Naive B cell (primary cell): ENCODE results near the gene DAZL. TPM values are rescaled to one million over a fixed set of nuclear protein-coding genes. Genes with fewer than 3 reads are reported as not detected.

Experiments used
- ATAC-seq, 2 donors: fragments of 150-1000 bp; cut with Tn5 transposase; 2 replicates each; pipeline ENCODE4 v1.10.0; 2021; ENCODE audit warnings: low read depth in 2 of 2, mild to moderate bottlenecking in 2 of 2, moderate library complexity in 2 of 2
- DNase-seq: peaks from one replicate; pipeline ENCODE4 v3.0.0; 2022
- H3K27ac Mint-ChIP-seq, 6 donors: one replicate each; pipeline ENCODE4 v1.8.0; 2020 to 2022; ENCODE audit warnings: mild to moderate bottlenecking in 6 of 6, mixed read lengths in 6 of 6, moderate library complexity in 5 of 6, inconsistent platforms in 2 of 6
- H3K27me3 Mint-ChIP-seq, 3 donors: one replicate each; pipeline ENCODE4 v1.8.0; 2021 to 2022; ENCODE audit warnings: mixed read lengths in 3 of 3, mild to moderate bottlenecking in 1 of 3
- H3K36me3 Mint-ChIP-seq, 2 donors: one replicate each; pipeline ENCODE4 v1.8.0; 2020 to 2022; ENCODE audit warnings: mixed read lengths in 2 of 2, inconsistent platforms in 1 of 2, mild to moderate bottlenecking in 1 of 2
- H3K4me1 Mint-ChIP-seq, 3 donors: one replicate each; pipeline ENCODE4 v1.8.0; 2020 to 2022; ENCODE audit warnings: mixed read lengths in 3 of 3, inconsistent platforms in 1 of 3, mild to moderate bottlenecking in 1 of 3, moderate library complexity in 1 of 3
- H3K4me3 Mint-ChIP-seq, 8 donors: one replicate each; pipeline ENCODE4 v1.8.0; 2020 to 2022; ENCODE audit warnings: mild to moderate bottlenecking in 8 of 8, mixed read lengths in 8 of 8, moderate library complexity in 8 of 8, inconsistent platforms in 2 of 8
- H3K9me3 Mint-ChIP-seq, 7 donors: one replicate each; pipeline ENCODE4 v1.8.0; 2020 to 2022; ENCODE audit warnings: mixed read lengths in 7 of 7, mild to moderate bottlenecking in 5 of 7, inconsistent platforms in 2 of 7, moderate library complexity in 1 of 7
- polyA plus RNA-seq, 6 donors: library from polyadenylated mRNA; unstranded; fragments of 300-500 nt; fragmentation: Illumina TruSeq; gene quantifications; one replicate each; pipeline ENCODE4 v1.2.3, GENCODE V29; 2021; ENCODE audit warnings: low read depth in 6 of 6

Gene DAZL
- polyA plus RNA-seq, 6 donors from 2014 or later: 1.3 to 2.3 (median 2.0) TPM; not detected in 1

GRCh38 chr3:16584880-16585279 is 20.3 kb downstream of the DAZL start:
- H3K4me3 Mint-ChIP-seq: no peak overlapping the region
- H3K27me3 Mint-ChIP-seq: no peaks in the 10 kb centered on the region
- ATAC-seq: no peak
- no peak overlapping the region for H3K27ac Mint-ChIP-seq
- no peak for DNase-seq
- peaks cover 0 to 8% (median 8%) of the 10 kb centered on the region in 3 donors for H3K4me1 Mint-ChIP-seq
- H3K36me3 Mint-ChIP-seq: peaks cover 0 to 5% of the 10 kb centered on the region in 2 donors
- H3K9me3 Mint-ChIP-seq: no peaks in the 10 kb centered on the region

- Mint-ChIP-seq H3K9me3 (no peaks in the 10 kb centered on the region), H3K4me3 (no peak overlapping the region), H3K4me1 (no peaks in the 10 kb centered on the region), H3K27ac (no peak overlapping the region), H3K36me3 (peaks cover 0 to 5% of the 10 kb centered on the region in 2 donors), H3K27me3 (no peaks in the 10 kb centered on the region)
- no peak for DNase-seq
- no peak for ATAC-seq
Measured at GRCh38 chr3:16583551-16583950, 21.7 kb downstream of the DAZL start.

- no peak overlapping the region for H3K27ac Mint-ChIP-seq
- DNase-seq (no peak), ATAC-seq (no peak)
- peaks cover 6 to 8% of the 10 kb centered on the region in 2 donors for H3K36me3 Mint-ChIP-seq
- peaks cover 0 to 5% (median 0%) of the 10 kb centered on the region in 7 donors for H3K9me3 Mint-ChIP-seq
- no peak overlapping the region for H3K4me3 Mint-ChIP-seq
- no peaks in the 10 kb centered on the region for H3K4me1 Mint-ChIP-seq
- H3K27me3 Mint-ChIP-seq: peaks cover 8 to 19% (median 9%) of the 10 kb centered on the region in 3 donors
Measured at GRCh38 chr3:16570113-16570512, 35.1 kb downstream of the DAZL start.

- peaks cover 4 to 19% (median 9%) of the 10 kb centered on the region in 3 donors for H3K27me3 Mint-ChIP-seq
- peaks cover 6 to 8% of the 10 kb centered on the region in 2 donors for H3K36me3 Mint-ChIP-seq
- H3K4me1 Mint-ChIP-seq: no peaks in the 10 kb centered on the region
- ATAC-seq (no peak), DNase-seq (no peak)
- H3K27ac Mint-ChIP-seq: no peak overlapping the region
- H3K4me3 Mint-ChIP-seq: no peak overlapping the region
- H3K9me3 Mint-ChIP-seq: peaks cover 2 to 10% (median 3%) of the 10 kb centered on the region in 7 donors
Measured at GRCh38 chr3:16568532-16568931, 36.7 kb downstream of the DAZL start.

- Mint-ChIP-seq H3K36me3 (peaks cover 5 to 8% of the 10 kb centered on the region in 2 donors), H3K9me3 (peaks cover 2 to 12% (median 4%) of the 10 kb centered on the region in 7 donors), H3K4me1 (no peaks in the 10 kb centered on the region), H3K4me3 (no peak overlapping the region), H3K27me3 (peaks cover 4 to 19% (median 9%) of the 10 kb centered on the region in 3 donors), H3K27ac (no peak overlapping the region)
- ATAC-seq: no peak
- DNase-seq: no peak
Measured at GRCh38 chr3:16568115-16568514, 37.1 kb downstream of the DAZL start.

- H3K9me3 Mint-ChIP-seq: peaks cover 2 to 22% (median 5%) of the 10 kb centered on the region in 7 donors
- H3K36me3 Mint-ChIP-seq: no peaks in the 10 kb centered on the region
- no peaks in the 10 kb centered on the region for H3K4me1 Mint-ChIP-seq
- H3K27me3 Mint-ChIP-seq: peaks cover 0 to 8% (median 0%) of the 10 kb centered on the region in 3 donors
- no peak overlapping the region for H3K4me3 Mint-ChIP-seq
- H3K27ac Mint-ChIP-seq: peak overlapping the region in 1 of 6 donors; percentile 19
- DNase-seq (no peak), ATAC-seq (no peak)
Measured at GRCh38 chr3:16559653-16560365, 45.4 kb downstream of the DAZL start.

- H3K4me1 Mint-ChIP-seq: peaks cover 0 to 6% (median 0%) of the 10 kb centered on the region in 3 donors
- DNase-seq: no peak
- H3K36me3 Mint-ChIP-seq: no peaks in the 10 kb centered on the region
- H3K4me3 Mint-ChIP-seq: no peak overlapping the region
- no peaks in the 10 kb centered on the region for H3K9me3 Mint-ChIP-seq
- peaks cover 3 to 22% (median 10%) of the 10 kb centered on the region in 3 donors for H3K27me3 Mint-ChIP-seq
- ATAC-seq: no peak
- H3K27ac Mint-ChIP-seq: no peak overlapping the region
Measured at GRCh38 chr3:16554126-16554525, 51.1 kb downstream of the DAZL start.

- Mint-ChIP-seq H3K27ac (no peak overlapping the region), H3K27me3 (peaks cover 3 to 15% (median 10%) of the 10 kb centered on the region in 3 donors), H3K36me3 (no peaks in the 10 kb centered on the region), H3K4me3 (no peak overlapping the region), H3K9me3 (peaks cover 0 to 3% (median 0%) of the 10 kb centered on the region in 7 donors), H3K4me1 (peaks cover 0 to 6% (median 0%) of the 10 kb centered on the region in 3 donors)
- DNase-seq (no peak), ATAC-seq (no peak)
Measured at GRCh38 chr3:16552757-16553156, 52.5 kb downstream of the DAZL start.

GRCh38 chr3:16551342-16551976 is 53.8 kb downstream of the DAZL start:
- Mint-ChIP-seq H3K27ac (peak overlapping the region in 4 of 6 donors; percentile 36 to 92 (median 70)), H3K27me3 (peaks cover 6 to 14% (median 10%) of the 10 kb centered on the region in 3 donors), H3K4me3 (peak overlapping the region in 1 of 8 donors; percentile 23)

GRCh38 chr3:16550676-16551341 is 54.4 kb downstream of the DAZL start:
- Mint-ChIP-seq H3K4me1 (peaks cover 0 to 6% (median 0%) of the 10 kb centered on the region in 3 donors), H3K4me3 (no peak overlapping the region), H3K9me3 (peaks cover 0 to 3% (median 0%) of the 10 kb centered on the region in 7 donors), H3K36me3 (no peaks in the 10 kb centered on the region), H3K27ac (peak overlapping the region in 4 of 6 donors; percentile 36 to 92 (median 70)), H3K27me3 (peaks cover 8 to 14% (median 10%) of the 10 kb centered on the region in 3 donors)
- DNase-seq: peak; percentile 72
- peak; percentile 98 to 99 for ATAC-seq

More at GRCh38 chr3:16551342-16551976, 53.8 kb downstream of the DAZL start:
- peak in 1 of 2 donors; percentile 7 for ATAC-seq
- H3K9me3 Mint-ChIP-seq: peaks cover 0 to 3% (median 0%) of the 10 kb centered on the region in 7 donors
- H3K4me1 Mint-ChIP-seq: peaks cover 0 to 6% (median 0%) of the 10 kb centered on the region in 3 donors
- no peaks in the 10 kb centered on the region for H3K36me3 Mint-ChIP-seq
- DNase-seq: no peak

GRCh38 chr3:16550305-16550675 is 54.9 kb downstream of the DAZL start:
- H3K4me1 Mint-ChIP-seq: peaks cover 0 to 6% (median 0%) of the 10 kb centered on the region in 3 donors
- H3K27me3 Mint-ChIP-seq: peaks cover 8 to 14% (median 10%) of the 10 kb centered on the region in 3 donors
- no peaks in the 10 kb centered on the region for H3K36me3 Mint-ChIP-seq
- peaks cover 0 to 3% (median 0%) of the 10 kb centered on the region in 7 donors for H3K9me3 Mint-ChIP-seq
- ATAC-seq: no peak
- no peak for DNase-seq
- no peak overlapping the region for H3K27ac Mint-ChIP-seq
- no peak overlapping the region for H3K4me3 Mint-ChIP-seq

GRCh38 chr3:16548721-16549120 is 56.5 kb downstream of the DAZL start:
- H3K36me3 Mint-ChIP-seq: no peaks in the 10 kb centered on the region
- H3K9me3 Mint-ChIP-seq: peaks cover 0 to 3% (median 0%) of the 10 kb centered on the region in 7 donors
- H3K4me3 Mint-ChIP-seq: no peak overlapping the region
- H3K4me1 Mint-ChIP-seq: peaks cover 0 to 6% (median 0%) of the 10 kb centered on the region in 3 donors
- DNase-seq (no peak), ATAC-seq (no peak)
- no peak overlapping the region for H3K27ac Mint-ChIP-seq
- peaks cover 8 to 18% (median 10%) of the 10 kb centered on the region in 3 donors for H3K27me3 Mint-ChIP-seq
